Panc1 (cell line): ENCODE results near the gene PTPRE.

Experiments used
- POLR2AphosphoS5 ChIP-seq: IDR thresholded peaks from 2 replicates; pipeline ENCODE4 v1.6.1; 2012; ENCODE audit warnings: mild to moderate bottlenecking, low read depth, low read length, moderate library complexity
- SIN3A ChIP-seq: IDR thresholded peaks from 2 replicates; pipeline ENCODE4 v1.6.1; 2012; ENCODE audit warnings: low read depth, mild to moderate bottlenecking, low read length, moderate library complexity, borderline replicate concordance; ENCODE audit not compliant: insufficient read depth
- TCF7L2 ChIP-seq: IDR thresholded peaks from 2 replicates; pipeline ENCODE4 v1.6.1; 2011; ENCODE audit warnings: mild to moderate bottlenecking, low read depth, low read length, inconsistent platforms
- TF ChIP-seq, protein P1 (sequence below): fragments of 450-650 bp; IDR thresholded peaks from 2 replicates; pipeline ENCODE4 v1.5.1; 2017; ENCODE audit warnings: mild to moderate bottlenecking
- TF ChIP-seq, protein P2 (sequence below), 2 experiments: IDR thresholded peaks; 2 replicates each; pipeline ENCODE4 v1.6.1; 2011 to 2012; ENCODE audit warnings: low read depth in 2 of 2, control low read depth in 1 of 2, low read length in 1 of 2, mild to moderate bottlenecking in 1 of 2, moderate library complexity in 1 of 2; ENCODE audit not compliant: insufficient read depth in 1 of 2

DNA sequence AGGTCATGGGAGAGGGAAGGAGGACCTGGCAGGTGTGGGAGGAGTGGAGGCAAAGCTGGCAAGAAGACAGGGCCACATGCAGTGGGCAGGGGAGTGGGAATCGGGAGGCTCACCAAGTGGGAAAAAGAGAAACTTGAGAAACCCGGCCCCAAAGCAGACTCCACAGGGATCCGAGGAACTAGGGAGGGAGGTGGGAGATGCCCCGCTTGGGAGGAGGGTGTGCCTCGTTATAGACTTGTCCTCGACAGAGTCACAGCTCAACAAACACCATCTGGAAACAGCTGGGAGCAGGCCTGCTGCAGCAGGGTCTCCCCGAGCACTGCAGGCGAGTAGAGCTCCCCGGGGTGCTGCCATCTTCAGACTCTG, 164.5 kb downstream of the PTPRE start:
- TF ChIP-seq, protein P1, sequence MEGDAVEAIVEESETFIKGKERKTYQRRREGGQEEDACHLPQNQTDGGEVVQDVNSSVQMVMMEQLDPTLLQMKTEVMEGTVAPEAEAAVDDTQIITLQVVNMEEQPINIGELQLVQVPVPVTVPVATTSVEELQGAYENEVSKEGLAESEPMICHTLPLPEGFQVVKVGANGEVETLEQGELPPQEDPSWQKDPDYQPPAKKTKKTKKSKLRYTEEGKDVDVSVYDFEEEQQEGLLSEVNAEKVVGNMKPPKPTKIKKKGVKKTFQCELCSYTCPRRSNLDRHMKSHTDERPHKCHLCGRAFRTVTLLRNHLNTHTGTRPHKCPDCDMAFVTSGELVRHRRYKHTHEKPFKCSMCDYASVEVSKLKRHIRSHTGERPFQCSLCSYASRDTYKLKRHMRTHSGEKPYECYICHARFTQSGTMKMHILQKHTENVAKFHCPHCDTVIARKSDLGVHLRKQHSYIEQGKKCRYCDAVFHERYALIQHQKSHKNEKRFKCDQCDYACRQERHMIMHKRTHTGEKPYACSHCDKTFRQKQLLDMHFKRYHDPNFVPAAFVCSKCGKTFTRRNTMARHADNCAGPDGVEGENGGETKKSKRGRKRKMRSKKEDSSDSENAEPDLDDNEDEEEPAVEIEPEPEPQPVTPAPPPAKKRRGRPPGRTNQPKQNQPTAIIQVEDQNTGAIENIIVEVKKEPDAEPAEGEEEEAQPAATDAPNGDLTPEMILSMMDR: no peak
- no peak for TF ChIP-seq TCF7L2
- TF ChIP-seq, protein P2, sequence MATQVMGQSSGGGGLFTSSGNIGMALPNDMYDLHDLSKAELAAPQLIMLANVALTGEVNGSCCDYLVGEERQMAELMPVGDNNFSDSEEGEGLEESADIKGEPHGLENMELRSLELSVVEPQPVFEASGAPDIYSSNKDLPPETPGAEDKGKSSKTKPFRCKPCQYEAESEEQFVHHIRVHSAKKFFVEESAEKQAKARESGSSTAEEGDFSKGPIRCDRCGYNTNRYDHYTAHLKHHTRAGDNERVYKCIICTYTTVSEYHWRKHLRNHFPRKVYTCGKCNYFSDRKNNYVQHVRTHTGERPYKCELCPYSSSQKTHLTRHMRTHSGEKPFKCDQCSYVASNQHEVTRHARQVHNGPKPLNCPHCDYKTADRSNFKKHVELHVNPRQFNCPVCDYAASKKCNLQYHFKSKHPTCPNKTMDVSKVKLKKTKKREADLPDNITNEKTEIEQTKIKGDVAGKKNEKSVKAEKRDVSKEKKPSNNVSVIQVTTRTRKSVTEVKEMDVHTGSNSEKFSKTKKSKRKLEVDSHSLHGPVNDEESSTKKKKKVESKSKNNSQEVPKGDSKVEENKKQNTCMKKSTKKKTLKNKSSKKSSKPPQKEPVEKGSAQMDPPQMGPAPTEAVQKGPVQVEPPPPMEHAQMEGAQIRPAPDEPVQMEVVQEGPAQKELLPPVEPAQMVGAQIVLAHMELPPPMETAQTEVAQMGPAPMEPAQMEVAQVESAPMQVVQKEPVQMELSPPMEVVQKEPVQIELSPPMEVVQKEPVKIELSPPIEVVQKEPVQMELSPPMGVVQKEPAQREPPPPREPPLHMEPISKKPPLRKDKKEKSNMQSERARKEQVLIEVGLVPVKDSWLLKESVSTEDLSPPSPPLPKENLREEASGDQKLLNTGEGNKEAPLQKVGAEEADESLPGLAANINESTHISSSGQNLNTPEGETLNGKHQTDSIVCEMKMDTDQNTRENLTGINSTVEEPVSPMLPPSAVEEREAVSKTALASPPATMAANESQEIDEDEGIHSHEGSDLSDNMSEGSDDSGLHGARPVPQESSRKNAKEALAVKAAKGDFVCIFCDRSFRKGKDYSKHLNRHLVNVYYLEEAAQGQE (IDR thresholded peaks at IDR 0.05; ENCODE audit: insufficient read depth in 1 of 2, low read depth in 2 of 2, low read length in 1 of 2): no peak
- no peak for TF ChIP-seq POLR2AphosphoS5
- TF ChIP-seq SIN3A: no peak
